HG03135 (cell line): ENCODE data around the gene CCNJL.
A peak's percentile ranks its signal among the peaks of the same experiment; 100 is the strongest.
"Not testable (repeated sequence)": the region's sequence is repeated elsewhere in the genome, so short reads cannot be mapped to it uniquely, and the experiment has no call there.

Source experiments
- ATAC-seq: cut with Tn5 transposase; IDR thresholded peaks from one replicate; pipeline ENCODE4 v1.9.1; 2021; ENCODE audit warnings: mild to moderate bottlenecking, moderate library complexity; ENCODE audit not compliant: unreplicated experiment

CCNJL gene, protein sequence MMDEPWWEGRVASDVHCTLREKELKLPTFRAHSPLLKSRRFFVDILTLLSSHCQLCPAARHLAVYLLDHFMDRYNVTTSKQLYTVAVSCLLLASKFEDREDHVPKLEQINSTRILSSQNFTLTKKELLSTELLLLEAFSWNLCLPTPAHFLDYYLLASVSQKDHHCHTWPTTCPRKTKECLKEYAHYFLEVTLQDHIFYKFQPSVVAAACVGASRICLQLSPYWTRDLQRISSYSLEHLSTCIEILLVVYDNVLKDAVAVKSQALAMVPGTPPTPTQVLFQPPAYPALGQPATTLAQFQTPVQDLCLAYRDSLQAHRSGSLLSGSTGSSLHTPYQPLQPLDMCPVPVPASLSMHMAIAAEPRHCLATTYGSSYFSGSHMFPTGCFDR

DNA sequence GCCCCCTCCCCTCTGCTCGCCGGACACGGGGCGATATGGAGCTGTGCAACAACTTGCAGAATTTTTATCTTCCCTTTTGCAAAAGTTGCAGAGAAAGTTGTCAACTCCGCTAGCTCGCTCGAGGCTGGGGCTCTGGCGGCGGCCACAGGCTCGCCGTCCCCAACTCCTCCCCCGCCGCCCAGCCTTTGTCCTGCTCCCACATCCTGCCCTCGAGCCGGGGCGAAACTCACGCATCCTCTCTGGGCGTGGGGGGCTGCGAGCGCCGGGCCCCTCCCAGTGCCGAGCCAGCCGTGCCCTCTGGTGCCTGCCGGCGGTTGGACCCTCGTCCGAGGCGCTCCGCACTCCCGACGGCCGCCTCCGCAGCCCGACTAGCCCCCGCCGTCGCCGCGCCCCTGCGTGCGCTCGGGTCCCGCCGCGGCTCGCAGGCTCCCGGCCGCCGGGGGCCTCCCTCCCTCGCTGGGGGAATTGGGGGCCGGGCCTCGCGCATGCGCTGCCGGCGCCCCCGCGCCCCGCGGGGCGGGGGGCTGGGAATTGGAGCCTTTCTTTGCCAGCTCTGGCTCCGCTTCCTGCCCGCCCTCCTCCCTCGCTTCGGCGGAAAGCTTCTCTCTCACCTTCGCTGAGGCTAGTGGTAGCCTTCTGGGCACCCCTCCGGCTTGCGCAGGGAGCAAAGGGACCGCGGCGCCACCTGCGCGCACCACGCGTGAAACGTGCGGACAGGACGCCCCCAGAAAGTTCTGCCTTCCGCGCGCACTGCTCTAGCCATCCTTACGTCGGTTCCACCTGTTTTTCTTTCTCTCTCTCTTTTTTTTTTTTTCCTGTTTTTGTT, at the start of gene CCNJL:
Gene CCNJL (minus strand): TSS at position 431 of the 826 bp plus-strand sequence. CDS start 641 bp downstream, outside the sequence.
- peak; percentile 47 for ATAC-seq

GRCh38 chr5:160361624-160362228, 49.4 kb upstream of the CCNJL start:
- ATAC-seq = no peak

DNA sequence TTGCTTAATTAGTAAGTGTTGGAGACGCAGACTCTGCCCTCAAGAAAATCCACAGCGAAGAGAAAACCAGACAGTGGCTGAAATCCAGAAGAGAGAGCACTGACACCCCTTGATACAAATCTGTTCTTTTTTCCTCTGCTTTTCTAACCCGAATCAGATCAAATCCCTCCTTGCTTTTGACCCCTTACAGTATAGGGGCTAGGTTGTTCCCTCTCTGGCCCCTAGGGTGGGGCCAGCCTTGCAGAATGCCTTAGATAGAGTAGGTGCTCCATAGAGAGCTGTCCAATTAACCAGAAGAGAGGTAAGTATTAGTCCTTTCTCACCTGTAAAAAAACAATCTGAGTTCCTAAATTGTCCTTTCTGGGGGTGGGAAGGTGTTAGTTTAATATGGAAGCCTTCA, 47.9 kb upstream of the CCNJL start:
- ATAC-seq = no peak

GRCh38 chr5:160359816-160360215, 47.5 kb upstream of the CCNJL start:
- no peak for ATAC-seq

GRCh38 chr5:160359242-160359641, 46.9 kb upstream of the CCNJL start:
- no peak for ATAC-seq

DNA sequence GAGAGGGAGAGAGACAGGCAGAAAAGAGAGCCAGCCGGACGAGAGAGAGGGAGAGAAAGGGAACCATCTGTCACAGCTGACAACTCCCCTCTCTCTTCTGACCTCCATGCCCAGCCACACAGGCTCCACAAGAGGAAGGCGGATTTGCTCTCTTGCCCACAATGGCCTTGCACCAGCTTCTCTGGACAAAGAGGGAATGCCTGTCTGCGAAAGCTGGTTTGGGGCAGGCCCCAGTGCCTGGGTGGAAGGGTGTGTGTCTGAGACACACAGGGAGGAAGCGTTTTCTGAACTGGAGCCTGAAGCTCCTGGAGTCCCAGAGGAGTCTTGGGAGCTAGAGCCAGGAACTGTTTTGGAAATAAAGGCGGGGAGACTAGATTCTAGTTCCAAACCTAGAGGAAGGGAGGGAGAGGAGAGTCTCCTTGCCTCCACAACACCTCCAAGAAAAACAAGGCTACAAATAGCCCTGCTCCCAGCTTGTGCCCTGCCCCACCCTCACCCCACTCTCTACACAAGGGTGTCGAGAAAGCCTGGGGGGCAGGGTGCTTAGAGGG, 45.6 kb upstream of the CCNJL start:
- no peak for ATAC-seq

DNA sequence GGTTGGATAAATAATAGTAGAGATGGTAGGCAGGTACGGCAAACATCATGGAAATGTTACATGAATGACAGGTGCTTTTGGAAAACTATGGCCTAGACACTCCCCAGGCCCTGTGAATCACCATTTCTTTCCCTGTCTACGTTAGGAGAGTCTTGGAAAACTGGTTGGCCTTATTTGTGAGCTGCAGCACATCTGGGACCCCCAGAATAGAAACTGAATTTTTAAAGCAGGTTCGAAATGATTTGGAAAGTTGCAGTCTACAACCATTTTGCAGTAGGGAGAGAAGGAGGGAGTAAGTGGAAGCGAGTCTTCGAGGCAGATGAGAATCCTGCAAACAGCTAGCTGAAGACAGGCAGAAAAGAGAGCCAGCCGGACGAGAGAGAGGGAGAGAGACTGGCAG, 45.0 kb upstream of the CCNJL start:
- no peak for ATAC-seq

GRCh38 chr5:160356550-160357347, 44.4 kb upstream of the CCNJL start:
- no peak for ATAC-seq

- no peak for ATAC-seq
Observed at GRCh38 chr5:160354666-160355065, 42.3 kb upstream of the CCNJL start.

DNA sequence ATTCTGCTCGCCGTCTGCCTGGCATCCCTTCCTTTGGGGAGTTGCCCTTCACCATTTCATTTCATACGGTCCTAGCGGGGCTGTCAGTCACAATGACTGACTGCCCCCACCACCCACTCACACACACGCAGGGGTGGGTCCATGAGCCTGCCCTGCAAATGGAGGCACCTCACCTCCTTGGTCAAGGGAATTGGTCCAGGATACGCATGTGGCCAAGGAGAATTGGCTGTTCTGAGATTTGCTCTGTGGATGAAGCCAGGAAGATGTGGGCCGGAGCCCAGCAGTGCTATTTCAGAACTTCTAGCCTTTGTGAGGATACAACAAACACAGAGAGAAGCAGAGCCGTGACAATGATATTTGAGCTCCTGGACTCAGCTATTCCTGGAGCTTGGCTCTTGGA, 41.0 kb upstream of the CCNJL start:
- no peak for ATAC-seq

- no peak for ATAC-seq
Observed at GRCh38 chr5:160352308-160352707, 39.9 kb upstream of the CCNJL start.

- no peak for ATAC-seq
Observed at GRCh38 chr5:160349935-160350303, 37.6 kb upstream of the CCNJL start.

DNA sequence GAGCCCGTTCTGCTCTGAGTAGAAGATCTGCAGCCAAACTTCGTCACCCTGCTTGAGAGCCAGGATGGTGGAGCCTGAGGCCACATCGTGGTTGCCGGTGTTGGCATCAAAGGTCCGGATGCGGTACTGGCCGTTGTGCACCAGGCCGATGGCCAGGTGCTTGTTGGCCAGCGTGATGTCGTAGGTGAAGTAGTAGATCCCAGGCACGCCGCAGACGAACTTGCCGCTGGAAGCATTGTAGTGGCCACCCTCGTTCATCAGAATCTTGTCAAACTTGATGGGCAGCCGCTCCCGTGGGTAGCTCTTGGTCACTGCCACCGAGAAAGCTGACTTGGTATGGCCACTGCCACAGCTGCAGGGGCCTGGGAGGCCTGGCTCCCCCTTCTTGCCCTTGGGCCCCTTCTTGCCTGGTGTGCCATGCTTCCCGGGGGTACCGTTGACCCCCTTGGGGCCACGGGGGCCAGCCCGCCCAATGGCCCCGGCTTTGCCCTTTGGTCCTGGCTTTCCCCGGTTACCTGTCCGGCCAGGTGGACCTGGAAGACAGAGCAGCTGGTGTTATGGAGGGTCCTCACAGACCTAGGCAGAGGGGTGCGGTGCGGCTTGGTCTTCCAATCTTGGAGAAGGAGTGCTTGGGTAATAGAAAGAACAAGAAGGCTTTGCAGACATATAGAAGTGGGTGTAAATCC, 37.0 kb upstream of the CCNJL start:
- no peak for ATAC-seq

- no peak for ATAC-seq
Observed at GRCh38 chr5:160348080-160348479, 35.7 kb upstream of the CCNJL start.

DNA sequence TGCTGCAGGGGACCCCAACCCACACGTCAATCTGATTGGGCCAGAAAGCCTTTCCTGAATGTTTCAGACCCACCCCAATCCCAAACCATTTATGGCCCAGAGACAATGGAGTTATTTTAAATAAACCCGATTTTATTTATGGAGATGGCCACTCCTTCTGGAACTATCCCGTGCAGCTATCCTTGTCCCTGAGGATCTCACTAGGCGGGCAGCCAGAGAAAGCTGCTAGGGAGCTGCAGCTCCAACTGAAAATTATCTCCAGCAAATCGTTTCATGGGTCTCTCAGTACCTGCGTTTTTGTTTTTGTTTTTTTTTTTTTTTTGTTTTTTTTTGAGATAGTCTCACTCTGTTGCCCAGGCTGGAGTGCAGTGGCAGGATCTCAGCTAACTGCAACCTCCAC, 35.1 kb upstream of the CCNJL start:
- ATAC-seq = no peak

- no peak for ATAC-seq
Observed at GRCh38 chr5:160342413-160342941, 30.1 kb upstream of the CCNJL start.

GRCh38 chr5:160341309-160341870, 29.0 kb upstream of the CCNJL start:
- no peak for ATAC-seq

GRCh38 chr5:160340513-160340912, 28.1 kb upstream of the CCNJL start:
- ATAC-seq = not testable (repeated sequence)

DNA sequence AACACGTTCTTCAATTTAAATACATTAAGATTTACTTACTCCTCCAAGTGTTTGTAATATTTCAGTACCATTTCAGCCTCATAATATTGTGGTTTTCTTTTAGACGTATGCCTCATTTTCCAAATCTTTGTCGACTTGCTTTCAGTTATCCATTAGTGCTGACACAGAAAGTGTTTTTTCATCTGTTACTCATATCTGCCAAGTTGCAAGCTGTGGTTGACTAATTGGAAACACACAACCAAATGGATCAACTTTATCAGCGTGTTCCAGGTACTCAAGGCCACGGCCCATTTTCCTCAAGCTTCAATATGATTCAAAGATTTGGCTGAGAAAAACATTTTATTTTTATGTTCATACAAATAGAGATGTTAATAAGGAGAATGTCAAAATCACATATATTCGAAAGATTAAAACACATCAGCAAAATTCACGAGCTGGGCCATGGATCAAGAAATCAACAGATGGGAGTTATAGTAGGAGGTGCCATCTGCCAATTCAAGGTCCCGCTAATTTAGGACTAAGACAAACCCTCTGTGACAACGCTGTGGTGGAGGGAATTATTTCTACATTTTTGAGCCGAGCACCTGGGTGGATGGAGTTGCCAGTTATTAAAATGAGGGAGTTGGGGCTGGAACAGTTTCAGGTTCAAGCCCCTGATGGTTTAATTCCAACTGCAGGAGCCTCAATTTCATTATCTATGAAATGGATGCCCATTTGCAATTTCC, 27.2 kb upstream of the CCNJL start:
- ATAC-seq = no peak
